Epithelial cell of proximal tubule (primary cell): ENCODE results near the gene SGCD. TPM values are rescaled to one million over a fixed set of nuclear protein-coding genes. Genes with fewer than 3 reads are reported as not detected.

Source experiments
- DNase-seq: peaks from one replicate; pipeline ENCODE4 v3.0.0-alpha.2; 2011; ENCODE audit warnings: low read depth
- H3K4me3 ChIP-seq: 2 replicates; pipeline ENCODE4 v1.5.1; 2011; ENCODE audit warnings: low read depth, mild to moderate bottlenecking, low read length
- CTCF ChIP-seq: conservative IDR thresholded peaks from 2 replicates; pipeline ENCODE4 v1.5.1; 2012; ENCODE audit warnings: low read depth, mild to moderate bottlenecking, low read length
- total RNA-seq: library from RNA; depleted of rRNA; stranded (reverse); fragments of >200 nt; gene quantifications from 2 replicates; pipeline ENCODE4 v1.2.3, GENCODE V29; 2015

Gene SGCD
- total RNA-seq, 1 donor from 2014 or later, result 0.06 TPM

GRCh38 chr5:156794687-156795086, 467.7 kb downstream of the SGCD start:
- no peak for TF ChIP-seq CTCF
- no peak overlapping the region for H3K4me3 ChIP-seq
- DNase-seq, result no peak

GRCh38 chr5:156798201-156798600, 471.2 kb downstream of the SGCD start:
- no peak overlapping the region for H3K4me3 ChIP-seq
- no peak for DNase-seq
- no peak for TF ChIP-seq CTCF

DNA sequence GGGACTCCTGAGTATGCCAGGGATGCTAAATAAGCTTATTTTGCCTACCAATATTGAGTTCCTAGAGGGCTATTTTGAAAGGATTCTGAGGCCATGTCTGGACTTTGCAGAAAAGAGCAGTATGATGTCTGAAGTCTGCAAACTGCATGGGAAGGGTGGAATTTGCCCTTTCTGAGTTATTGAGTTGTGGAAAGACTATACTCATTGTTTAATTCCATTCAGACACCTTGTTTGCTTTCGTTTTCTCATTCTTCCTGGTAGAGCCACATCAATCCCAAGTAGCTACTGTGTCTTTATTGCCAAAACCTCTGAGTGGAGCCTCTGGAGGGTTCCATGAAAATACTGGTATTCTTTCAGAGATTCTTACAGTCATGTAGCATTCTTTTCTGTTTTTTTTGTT, 472.2 kb downstream of the SGCD start:
- H3K4me3 ChIP-seq, result no peak overlapping the region
- no peak for DNase-seq
- TF ChIP-seq CTCF, result no peak

DNA sequence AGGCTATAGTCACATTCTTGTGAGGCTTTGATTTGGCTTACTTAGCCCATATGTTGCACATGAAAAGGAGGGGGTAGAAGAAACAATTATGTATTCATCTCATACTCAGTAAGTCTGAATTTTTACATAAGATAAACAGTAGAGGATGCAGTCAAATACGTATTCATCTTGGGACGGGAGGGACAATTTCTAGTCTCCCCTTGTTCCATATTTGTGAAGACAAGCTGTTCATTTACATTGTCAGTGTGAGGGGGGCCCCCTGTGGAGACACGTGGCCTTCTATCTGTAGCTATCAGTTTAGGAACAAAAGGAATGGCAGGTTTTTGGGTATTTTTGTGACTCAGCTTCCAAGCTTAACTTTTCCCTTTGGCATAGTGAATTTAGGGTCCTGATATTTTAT, 474.0 kb downstream of the SGCD start:
- no peak for TF ChIP-seq CTCF
- no peak for DNase-seq
- no peak overlapping the region for H3K4me3 ChIP-seq

- no peak for TF ChIP-seq CTCF
- DNase-seq, result no peak
- H3K4me3 ChIP-seq, result no peak overlapping the region
These were observed 475.5 kb downstream of the SGCD start for GRCh38 chr5:156802501-156802900.

- no peak overlapping the region for H3K4me3 ChIP-seq
- DNase-seq, result no peak
- TF ChIP-seq CTCF, result no peak
These were observed 476.4 kb downstream of the SGCD start for GRCh38 chr5:156803404-156803803.

GRCh38 chr5:156812959-156813358, 486.0 kb downstream of the SGCD start:
- no peak for DNase-seq
- H3K4me3 ChIP-seq, result no peak overlapping the region
- TF ChIP-seq CTCF, result no peak
